NCI-H2196 (cell line): ENCODE results near the gene VAPA.

Experiments
- DNase-seq: peaks from one replicate; lab custom pipeline; 2025; ENCODE audit not compliant: unreplicated experiment; lab: John Stamatoyannopoulos, UW

Gene VAPA

DNA sequence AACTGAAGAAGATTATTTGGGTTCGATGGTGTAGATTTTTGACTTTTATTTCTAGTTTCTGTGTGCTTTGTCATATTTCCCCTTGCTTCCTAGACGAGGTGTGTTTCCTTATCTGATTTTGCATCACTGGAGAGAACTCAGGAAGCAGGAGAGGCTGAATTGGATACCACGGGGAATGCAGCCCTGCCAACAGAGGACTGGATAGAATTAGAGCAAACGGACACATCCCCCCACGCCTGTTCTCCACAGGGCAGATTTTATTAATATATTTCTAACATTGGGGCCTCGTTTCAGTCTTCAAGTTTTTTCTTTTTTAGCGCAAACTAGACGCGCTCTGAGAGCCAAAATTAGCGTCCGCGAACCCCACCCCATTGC, 678 bp upstream of the VAPA start:
- DNase-seq, result no peak

DNA sequence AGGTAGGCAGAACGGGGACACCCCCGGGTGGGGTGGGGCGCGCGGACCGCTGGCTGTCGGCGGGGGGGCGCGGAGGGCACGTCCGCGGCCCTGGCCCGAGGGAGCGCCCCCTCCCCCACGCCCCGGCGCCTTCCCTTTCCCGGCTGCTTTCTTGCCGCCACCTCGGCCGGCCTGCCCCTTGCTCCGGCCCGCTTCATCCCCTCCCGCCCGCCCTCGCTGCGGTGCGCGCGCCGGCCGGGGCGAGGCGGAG, 443 bp downstream of the VAPA start:
- DNase-seq, result no peak

DNA sequence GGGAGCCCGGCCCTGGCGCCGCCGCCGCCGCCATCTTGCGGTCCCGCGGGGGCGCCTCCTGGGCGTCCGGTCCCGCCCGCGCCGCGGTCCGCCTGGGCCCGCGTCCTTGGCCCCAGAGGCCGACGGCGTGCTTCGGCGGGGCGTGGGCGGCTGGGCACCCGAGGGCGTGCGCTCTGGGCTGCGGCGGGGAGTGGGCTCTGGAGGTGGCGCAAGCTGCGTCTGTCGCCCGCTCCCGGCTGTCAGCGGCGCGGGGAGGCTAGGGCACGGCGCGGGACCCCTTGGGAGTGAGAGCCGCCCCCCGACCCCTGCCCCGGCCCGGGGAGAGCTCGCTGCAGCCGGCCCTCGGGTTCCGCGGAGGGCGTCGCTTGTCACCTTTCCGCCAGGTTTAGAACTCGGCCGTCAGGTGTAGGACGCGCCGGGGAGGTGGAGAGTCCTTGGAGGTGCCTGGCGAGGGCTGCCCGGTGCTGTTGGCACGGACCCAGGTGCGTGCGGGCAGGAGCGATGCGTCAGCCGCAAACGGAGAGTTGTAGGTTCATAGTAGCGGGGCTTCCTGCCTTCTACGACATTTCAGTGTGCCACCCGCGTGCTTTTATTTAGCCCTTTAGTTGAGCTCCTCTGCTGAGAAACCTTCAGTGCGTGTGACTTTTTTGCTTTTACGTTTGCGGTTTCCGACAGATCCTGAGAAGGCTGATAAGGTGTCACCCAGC, 921 bp downstream of the VAPA start:
- peak; percentile 74 for DNase-seq

DNA sequence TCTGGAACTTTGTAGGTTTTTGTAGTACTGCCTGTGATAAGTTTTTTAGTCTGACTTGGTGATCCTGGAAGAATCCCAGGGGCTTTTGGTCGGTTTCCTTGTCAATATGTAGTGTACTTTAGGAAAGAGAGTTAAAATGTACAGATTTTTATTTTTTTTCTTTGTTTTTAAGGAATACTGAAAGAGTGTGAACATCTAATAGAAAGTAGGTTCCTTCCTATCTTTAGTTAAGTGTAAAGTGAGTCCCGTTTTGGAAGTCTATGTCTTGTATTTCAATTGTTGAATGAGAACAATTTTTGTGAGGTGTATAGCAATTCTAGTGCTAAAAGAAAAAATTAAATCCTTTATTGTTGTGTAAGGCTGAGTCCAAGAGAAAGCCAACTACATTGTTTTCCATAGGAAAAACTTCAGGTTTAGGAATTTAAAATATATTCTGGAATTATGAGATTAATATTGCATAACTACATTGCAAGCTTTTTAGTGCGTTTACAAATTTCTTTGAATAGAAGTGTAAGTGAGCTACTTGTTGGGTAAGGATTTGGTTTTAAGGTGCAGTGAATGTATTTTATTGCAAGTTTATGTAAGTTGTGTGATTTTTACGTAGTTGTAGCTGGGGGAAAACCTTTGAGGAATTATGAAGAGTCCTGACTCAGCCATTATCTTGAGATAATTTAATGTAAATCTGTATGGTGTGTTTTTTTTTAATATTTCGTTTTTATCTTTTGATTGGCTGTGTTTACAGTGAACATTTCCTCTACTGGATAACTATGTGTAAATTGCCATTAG, 1.7 kb downstream of the VAPA start:
- DNase-seq, result no peak

DNA sequence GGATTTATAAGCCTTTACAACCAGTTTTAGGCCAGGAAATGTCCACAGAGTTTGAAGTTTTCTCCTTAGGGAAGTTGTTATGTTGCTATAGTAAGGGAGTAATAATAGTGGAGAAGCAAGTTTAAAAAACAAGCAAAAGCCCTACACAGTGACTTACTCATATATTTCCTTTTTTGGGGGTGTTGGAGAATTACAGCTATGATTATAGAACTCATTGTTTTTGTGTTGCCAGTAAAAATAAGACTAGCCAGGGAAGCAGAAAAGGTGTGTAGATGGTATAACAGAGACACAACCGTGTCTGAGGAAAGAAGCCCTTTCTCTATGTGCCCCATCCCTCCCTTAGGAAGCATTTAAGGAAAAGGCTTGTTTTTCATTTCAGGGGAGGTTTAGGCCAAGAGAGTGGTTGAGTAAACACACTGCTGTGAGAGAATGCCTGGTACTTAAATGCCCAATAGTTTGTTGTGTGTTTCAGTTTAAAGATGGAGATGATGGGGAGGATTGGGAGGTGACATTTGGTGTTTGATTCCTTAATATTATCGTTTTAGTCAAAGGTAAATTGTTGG, 2.3 kb downstream of the VAPA start:
- DNase-seq, result no peak

DNA sequence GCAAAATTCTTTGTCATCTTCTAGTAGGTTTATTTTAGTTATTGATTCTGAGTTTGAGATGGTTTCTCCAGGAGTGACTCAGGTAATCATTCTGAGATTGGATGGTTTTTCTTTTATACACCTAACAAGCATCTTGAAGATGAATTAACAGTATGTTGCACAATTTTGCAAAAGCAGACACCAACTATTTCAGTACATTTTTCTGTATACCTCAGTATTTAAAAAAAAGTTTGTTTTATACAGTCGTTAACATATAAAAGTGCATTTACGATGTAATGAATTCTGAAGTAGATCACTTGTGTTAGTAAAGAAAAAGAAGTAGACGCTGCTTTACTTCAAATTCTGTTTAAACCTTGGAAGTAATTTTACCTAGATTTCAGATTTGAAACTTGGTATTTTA, 3.0 kb downstream of the VAPA start:
- DNase-seq, result no peak

DNA sequence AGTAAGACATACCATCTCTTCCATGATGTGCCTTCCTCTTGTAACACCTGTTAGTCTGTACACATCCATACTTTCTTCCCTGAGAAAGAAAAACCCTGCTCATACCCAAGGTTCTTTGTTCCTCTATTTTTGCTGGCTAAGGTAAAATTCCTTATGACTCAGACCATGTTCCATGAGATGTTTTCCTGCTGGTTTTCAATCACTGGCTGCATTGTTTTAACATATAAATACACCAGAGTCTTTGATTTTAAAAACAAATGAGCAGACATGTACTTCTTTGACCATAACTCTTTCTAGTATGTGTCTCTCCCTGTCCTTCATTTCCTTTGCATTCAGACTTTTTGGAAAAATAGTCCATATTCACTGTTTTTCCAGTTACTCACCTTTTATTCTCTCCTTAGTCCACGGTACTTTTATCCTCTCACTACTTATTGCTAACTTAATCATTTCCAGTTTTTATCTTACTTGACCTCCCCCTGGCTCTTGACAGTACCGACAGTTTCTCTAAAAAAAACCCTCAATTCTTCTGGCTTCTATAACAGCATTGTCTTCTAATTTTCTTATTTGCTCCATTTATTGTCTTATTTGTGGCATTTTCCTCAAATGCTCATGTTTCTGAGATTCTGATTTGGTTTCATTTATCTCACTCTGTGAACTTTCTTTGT, 4.3 kb downstream of the VAPA start:
- no peak for DNase-seq

DNA sequence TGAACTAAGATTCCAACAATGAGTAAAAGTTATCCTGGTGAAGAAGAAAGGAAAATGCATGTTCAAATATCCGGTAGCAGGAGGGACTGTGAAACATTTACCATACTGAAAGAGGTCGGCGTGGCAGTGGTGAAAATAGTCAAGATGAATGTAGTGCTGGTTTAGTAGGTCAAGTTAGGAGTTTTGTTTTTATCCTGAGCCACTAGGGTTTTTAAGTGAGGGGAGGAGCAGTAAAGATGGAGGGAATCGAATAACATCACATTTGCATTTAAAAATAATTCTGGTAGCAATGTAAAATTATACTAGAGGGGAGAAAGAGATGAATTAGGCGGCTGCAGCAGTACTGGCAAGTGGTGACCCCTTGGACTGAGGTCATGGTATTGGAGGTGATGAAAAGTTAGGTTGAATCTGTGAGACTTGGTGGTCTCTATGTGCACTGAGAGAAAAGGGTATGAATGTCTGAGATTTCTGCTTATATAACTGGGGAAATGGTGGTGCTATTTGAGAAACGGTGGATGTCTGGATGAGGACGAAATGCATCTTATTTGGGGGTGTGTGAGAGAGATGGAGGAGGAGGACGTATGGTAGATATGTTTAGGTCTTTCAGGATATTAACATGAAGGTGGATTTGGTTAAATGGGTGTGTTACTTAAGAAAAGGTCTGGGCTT, 5.9 kb downstream of the VAPA start:
- no peak for DNase-seq

DNA sequence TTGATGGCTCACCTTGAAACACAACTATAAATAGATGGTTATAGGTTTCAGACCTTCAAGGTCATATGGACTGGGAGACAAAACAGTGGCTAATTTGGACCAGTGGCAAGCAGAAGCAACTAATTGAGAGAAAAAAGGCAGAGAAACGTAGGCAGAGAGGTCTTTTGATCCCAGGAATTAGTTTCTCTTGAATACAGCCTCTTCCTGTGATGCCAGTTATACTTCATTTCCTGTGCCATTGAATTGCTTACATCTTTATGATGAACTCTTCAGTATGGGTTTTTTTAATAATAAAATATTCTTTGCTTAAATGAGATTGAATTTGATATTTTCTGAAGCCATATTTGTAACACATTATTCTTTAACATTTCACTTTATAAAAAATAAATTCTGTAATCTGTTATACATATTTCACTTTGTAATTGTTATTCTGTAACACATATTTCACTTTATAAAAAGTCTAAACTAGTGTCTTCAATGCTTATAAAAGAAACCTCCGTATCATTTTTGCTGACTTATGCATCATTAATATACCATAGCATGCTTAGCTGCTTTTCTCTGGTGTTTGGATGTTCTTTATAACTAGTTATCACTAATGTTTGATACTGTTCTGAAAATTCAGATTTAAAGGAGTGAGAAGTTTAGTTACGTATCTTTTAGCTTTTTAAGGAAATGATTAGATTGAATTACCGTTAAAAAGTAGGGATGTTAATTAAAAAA, 8.9 kb downstream of the VAPA start:
- no peak for DNase-seq

DNA sequence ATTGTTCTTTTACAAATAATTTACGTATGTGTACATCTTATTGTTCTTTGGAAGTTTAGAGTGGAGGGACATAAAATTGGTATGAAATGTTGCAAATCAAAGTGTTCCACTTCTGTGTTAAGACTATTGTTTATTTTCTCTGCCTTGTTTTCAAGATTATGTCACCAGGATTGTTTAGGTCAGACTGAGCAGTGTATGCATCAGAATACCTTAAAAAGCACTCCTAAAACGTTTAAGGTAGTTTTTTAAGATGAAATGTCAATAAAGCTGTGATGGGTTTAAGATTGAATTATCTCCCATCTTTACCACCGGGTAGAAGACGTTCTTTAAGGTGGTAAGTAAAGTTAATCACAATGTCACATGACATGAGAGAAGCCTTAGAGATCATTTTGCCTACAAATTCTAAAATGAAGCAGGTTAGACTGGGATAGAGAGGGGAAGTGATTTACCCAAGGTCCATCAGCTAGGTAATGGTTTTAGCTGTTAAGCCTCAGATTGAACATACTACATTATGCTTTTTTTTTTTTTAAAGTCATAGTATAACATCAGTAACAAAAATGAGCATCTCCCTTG, 10.6 kb downstream of the VAPA start:
- no peak for DNase-seq

DNA sequence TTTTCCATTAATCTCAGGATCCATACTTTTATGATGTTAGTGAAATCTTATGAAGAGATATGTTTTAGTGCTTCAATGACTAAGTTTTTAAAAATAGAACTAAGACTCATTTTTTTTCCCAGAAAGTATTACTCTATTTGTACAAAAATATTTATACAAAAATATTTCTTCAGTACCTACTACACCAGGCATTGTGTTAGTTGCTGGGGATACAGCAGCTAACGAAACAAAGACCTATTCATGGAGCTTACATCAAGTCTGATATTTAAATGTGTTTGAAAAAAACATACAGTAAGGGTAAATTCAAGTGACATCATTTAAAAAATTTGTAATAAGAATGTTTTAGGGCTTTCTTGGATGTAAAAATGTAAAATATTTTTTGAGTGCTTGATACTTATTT, 11.6 kb downstream of the VAPA start:
- no peak for DNase-seq

DNA sequence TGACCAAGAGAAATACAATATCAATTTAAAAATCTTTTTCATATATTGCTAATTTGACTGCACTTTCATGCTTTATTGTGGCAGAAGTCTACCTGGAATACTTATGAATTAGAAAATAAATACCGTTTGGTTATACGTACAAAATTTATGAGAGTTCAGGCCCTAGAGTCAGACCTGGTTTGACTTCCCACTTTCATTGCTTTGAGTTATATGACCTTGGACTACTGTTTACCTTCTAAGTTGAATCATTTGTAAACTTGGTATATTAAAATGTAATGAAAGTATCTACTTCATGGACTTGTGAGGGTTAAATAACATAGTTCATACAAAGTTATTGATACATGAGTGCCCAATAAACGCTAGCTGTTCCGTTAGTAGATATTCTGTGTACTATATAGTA, 12.0 kb downstream of the VAPA start:
- no peak for DNase-seq

DNA sequence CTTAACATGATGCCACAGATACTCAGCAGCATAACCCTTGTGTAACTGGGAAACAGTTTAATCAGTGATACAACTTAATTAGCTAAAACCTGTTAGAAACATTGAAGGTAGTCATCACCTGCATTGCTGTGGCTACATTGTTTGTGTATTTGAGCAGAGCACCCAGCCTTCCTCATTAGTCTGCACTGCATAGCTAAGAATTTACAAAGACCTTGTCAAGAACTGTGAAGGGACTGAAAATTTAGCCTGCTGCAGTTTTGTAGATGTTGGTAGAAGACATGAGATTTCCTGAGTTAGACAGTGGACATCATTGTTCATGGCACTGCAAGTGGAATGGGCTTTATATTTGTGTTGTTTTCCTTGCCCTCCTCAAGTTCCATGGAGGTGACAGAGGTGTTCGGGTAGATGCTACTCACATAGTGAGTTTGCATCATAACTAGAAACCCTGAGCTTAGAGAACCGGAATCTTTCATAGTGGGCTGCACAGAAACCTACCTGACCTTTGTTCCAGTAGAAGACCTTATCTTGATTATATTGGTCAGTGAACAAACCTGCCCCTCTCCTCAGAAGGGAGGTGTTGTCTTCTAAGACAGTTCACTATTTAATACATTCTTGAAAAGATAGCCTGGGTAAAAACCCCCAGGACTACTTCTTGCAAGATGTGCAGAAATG, 12.5 kb downstream of the VAPA start:
- no peak for DNase-seq

DNA sequence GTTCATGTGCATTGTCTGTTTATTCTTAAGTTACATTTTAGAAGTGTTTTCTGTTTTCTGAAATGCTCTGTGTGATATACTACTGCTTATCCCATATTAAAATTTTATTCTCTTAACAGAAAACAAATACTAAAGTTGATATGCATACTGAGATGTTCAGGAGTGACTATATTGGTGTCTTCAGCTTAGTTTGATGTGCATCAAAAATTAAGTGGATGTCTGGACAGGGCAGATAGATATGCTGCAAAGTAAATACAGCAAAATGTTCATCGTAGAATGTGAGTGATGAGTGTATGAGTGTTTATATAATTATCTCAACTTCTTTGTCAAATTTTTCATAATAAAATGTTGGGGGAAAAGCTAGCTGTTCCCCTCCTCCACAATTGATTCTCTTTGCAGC, 13.2 kb downstream of the VAPA start:
- DNase-seq, result no peak

DNA sequence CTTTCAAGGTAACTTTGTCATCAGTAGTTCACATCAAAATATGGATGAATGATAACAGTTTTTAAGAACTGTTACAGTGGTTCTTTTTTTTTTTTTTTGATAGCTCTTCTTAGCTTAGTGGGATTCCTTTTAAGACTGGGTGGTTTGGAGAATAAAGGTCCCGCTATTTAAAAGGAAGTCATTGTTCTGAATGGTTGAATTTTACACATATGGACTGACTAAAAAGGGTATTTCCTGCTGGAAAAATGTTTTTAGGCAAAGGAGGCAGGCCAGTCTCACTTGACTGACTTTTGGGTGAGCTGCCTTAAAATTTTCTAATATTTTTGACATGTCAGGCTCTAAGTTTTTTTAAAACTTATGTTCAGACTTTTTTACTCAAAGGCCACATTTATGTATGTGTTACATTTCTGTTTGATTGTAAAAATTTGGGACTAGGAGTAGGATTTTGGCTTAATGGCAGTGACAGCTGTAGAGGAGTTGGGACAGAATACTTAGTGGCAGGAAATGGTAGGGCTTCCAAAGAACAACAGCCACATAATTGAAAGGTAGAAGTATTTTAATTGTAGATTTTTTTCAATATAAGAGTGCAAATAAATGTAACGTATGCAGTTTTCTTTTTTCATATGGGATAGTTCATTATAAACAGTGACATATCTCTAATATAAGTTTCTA, 13.7 kb downstream of the VAPA start:
- no peak for DNase-seq

DNA sequence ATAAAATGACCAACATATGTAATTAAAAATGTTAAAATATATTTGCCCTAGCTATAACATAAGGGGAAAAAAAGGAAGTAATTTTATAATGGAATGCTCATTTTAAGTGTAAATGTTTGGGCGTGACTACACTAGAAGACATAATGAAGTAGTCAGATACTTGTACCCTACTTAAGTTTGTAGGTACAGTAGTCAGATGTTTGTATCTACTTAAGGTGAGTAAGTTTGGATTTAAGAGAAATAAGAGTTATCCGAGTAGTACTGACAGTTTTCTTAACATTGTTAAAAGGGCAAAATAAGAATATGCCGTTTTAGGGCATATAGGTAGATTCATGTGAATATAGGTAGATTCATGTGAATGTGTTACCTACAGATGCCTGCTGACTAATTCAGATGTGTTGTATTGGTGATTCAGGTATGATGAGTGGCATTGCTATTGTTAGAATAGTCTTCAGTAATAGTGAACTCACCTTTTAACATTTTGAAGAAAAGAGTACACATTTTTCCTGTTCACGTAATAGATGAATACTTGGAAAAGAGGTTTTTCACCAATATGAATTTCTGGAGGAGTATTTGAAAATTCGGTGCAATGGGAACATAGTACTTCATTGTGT, 14.9 kb downstream of the VAPA start:
- DNase-seq, result no peak

DNA sequence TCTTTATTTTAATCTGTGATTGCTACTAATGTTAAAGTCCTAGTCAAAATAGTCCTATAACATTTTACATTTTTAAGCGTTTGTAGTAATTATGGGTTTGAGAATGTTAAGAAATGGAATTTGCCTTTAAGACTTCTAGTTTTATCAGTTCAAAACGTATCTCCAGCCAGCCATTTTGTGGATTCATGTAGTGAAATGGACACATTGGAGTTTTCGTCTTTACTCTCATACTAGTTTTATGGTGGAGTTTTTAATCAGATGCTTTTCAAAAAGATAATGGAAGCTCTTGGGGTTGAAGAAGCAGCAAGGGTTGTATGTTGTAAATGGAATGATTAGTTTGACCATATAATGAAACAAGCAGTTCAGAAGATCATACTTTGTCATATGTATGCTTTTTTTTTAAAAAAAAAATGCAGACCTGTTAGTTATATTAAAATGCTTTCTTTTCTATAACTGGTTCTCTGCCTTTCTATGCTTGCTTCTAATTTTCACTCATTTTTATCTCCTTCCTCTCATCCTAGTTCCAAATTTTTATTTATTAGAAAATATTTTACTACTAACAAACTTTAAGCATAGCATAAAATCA, 16.6 kb downstream of the VAPA start:
- no peak for DNase-seq

DNA sequence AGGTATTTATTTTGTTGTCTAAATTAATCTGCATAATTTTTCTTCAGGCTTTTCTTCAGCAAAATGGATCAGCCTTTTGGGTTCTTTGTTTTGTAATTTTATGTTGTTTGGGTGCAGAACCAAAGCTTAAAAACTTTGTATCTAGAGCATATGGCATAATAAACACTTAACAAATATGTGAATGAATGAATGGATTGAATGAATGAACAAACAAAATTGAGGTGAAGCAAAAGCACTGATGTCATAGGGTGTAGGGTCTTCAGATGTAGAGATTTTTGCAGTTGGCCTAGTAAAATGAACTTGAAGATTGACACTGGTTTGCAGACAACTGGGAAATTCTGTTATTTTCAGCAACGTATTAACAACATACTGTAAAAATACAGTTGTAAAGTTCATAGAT, 17.3 kb downstream of the VAPA start:
- no peak for DNase-seq

DNA sequence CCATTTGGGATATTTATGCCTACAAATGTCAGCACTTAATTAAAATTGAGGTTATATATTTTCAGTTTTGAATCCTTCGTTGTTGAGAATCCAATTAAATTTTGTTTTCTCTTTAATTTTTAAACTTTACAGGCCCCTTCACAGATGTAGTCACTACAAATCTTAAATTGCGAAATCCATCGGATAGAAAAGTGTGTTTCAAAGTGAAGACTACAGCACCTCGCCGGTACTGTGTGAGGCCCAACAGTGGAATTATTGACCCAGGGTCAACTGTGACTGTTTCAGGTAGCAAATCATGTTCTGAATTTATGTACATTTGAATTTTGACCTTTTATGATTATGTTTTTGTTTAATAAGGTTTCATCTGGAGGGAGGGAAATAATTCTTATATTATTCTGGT, 17.9 kb downstream of the VAPA start:
- DNase-seq, result no peak
